Caco-2 (cell line): ENCODE data around the gene IRAK3. TPM values are rescaled to one million over a fixed set of nuclear protein-coding genes. Genes with fewer than 3 reads are reported as not detected.

Experiments
- BruUV-seq: library from RNA; stranded (reverse); fragments of 400-500 nt; replicated peaks from 2 replicates; lab custom pipeline; 2021; lab: Mats Ljungman, UMichigan
- CTCF ChIA-PET: fragments of 300-600 bp; sonication (Branson Sonifier 250); formaldehyde crosslinking; loops from one replicate; lab custom pipeline; 2022; ENCODE audit warnings: antibody characterized with exemption; lab: Charles Lee
- POLR2A ChIA-PET: fragments of 300-600 bp; sonication (Branson Sonifier 250); formaldehyde crosslinking; loops from one replicate; lab custom pipeline; 2022; ENCODE audit warnings: antibody characterized with exemption; lab: Charles Lee
- DNase-seq, 2 experiments: peaks; one replicate each; pipeline versions ENCODE4 v3.0.0 to v3.0.0-alpha.2; 2020 to 2022
- H3K27me3 ChIP-seq: replicated peaks from 2 replicates; pipeline ENCODE4 v1.6.0; 2011; ENCODE audit warnings: low read length; ENCODE audit not compliant: control insufficient read depth, insufficient read depth
- H3K36me3 ChIP-seq: 2 replicates; pipeline ENCODE4 v1.5.1; 2011; ENCODE audit warnings: low read length; ENCODE audit not compliant: control insufficient read depth, insufficient read depth
- H3K4me1 ChIP-seq: fragments of 250-450 bp; sonication (Bioruptor Pico); 2 replicates; pipeline ENCODE4 v1.5.1; 2020; ENCODE audit warnings: mild to moderate bottlenecking
- H3K4me3 ChIP-seq: 2 replicates; pipeline ENCODE4 v1.5.1; 2011; ENCODE audit warnings: low read depth, mild to moderate bottlenecking, control low read depth, low read length
- H3K9me3 ChIP-seq: fragments of 250-450 bp; sonication (Bioruptor Pico); 2 replicates; pipeline ENCODE4 v1.5.1; 2020; ENCODE audit warnings: mild to moderate bottlenecking, moderate library complexity
- H3K27ac Mint-ChIP-seq: one replicate; pipeline ENCODE4 v1.8.0; 2022; ENCODE audit warnings: mixed read lengths; ENCODE audit not compliant: unreplicated experiment
- H3K27me3 Mint-ChIP-seq: one replicate; pipeline ENCODE4 v1.8.0; 2022; ENCODE audit warnings: mixed read lengths; ENCODE audit not compliant: insufficient read depth, unreplicated experiment
- H3K36me3 Mint-ChIP-seq: one replicate; pipeline ENCODE4 v1.8.0; 2022; ENCODE audit warnings: mild to moderate bottlenecking, mixed read lengths; ENCODE audit not compliant: insufficient read depth, unreplicated experiment
- H3K4me1 Mint-ChIP-seq: one replicate; pipeline ENCODE4 v1.8.0; 2022; ENCODE audit warnings: low read depth, mixed read lengths; ENCODE audit not compliant: unreplicated experiment
- H3K4me3 Mint-ChIP-seq: one replicate; pipeline ENCODE4 v1.8.0; 2022; ENCODE audit warnings: mild to moderate bottlenecking, moderate library complexity, mixed read lengths; ENCODE audit not compliant: unreplicated experiment
- H3K9me3 Mint-ChIP-seq: one replicate; pipeline ENCODE4 v1.8.0; 2022; ENCODE audit warnings: mixed read lengths; ENCODE audit not compliant: unreplicated experiment
- CTCF ChIP-seq, 2 experiments: fragments of 200-600 bp in 1 of 2; IDR thresholded peaks; 1 replicate in 1 of 2; 2 replicates in 1 of 2; pipeline versions ENCODE4 v1.5.1 to v1.8.0; 2011 to 2022; ENCODE audit warnings: antibody characterized with exemption in 1 of 2, control low read depth in 1 of 2, inconsistent platforms in 1 of 2, low read depth in 1 of 2, low read length in 1 of 2, mild to moderate bottlenecking in 1 of 2, moderate library complexity in 1 of 2; ENCODE audit not compliant: insufficient read depth in 1 of 2, severe bottlenecking in 1 of 2, unreplicated experiment in 1 of 2
- intact Hi-C: fragments of 100-400 bp; cut with micrococcal nuclease; formaldehyde crosslinking; loops from one replicate; pipeline ENCODE4 v1.10.0; 2022; ENCODE audit not compliant: unreplicated experiment
- total RNA-seq: library from RNA; stranded (reverse); gene quantifications from 2 replicates; pipeline ENCODE4 v1.2.3, GENCODE V29; 2022

The IRAK3 gene
- total RNA-seq, 1 experiment from 2014 or later: not detected

DNA sequence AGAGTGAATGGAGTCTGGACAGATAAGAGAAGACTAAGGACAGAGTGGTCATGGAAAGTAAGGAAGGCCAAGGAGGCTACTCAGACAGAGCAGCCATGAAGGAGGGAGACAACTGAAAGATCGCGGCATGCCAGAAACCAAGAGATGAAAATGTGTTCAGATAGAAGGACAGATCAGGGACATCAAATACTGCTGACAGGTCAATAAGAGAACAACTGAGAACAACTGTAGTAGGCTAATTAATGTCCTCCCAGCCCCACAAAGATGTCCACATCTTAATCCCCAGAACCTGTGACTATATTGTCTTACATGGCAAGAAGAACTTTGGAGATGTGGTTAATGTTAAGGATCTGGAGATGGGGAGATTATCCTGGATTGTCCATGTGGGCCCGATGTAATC, 98.3 kb downstream of the IRAK3 start:
- BruUV-seq: no TSS peak
- Mint-ChIP-seq H3K4me3 (no peak overlapping the region), H3K27ac (no peak overlapping the region), H3K9me3 (peaks cover under 1% of the 10 kb centered on the region), H3K27me3 (peaks cover 14% of the 10 kb centered on the region), H3K4me1 (no peaks in the 10 kb centered on the region), H3K36me3 (no peaks in the 10 kb centered on the region)
- Histone ChIP-seq H3K4me1 (no peaks in the 10 kb centered on the region), H3K27me3 (no peaks in the 10 kb centered on the region), H3K36me3 (no peaks in the 10 kb centered on the region), H3K9me3 (no peaks in the 10 kb centered on the region), H3K4me3 (no peak overlapping the region)
- no peak for DNase-seq
- TF ChIP-seq CTCF (IDR thresholded peaks at IDR 0.05; ENCODE audit: insufficient read depth in 1 of 2, low read depth in 1 of 2, low read length in 1 of 2, severe bottlenecking in 1 of 2, unreplicated experiment in 1 of 2): no peak
- ChIA-PET POLR2A (no interaction called here), CTCF (no interaction called here)
- intact Hi-C loops: no loop called here

GRCh38 chr12:66288121-66288520, 99.1 kb downstream of the IRAK3 start:
- peaks cover 14% of the 10 kb centered on the region for H3K27me3 Mint-ChIP-seq
- no peak for DNase-seq
- H3K4me1 Mint-ChIP-seq: no peaks in the 10 kb centered on the region
- H3K9me3 Mint-ChIP-seq: no peaks in the 10 kb centered on the region
- Histone ChIP-seq H3K4me1 (no peaks in the 10 kb centered on the region), H3K36me3 (no peaks in the 10 kb centered on the region), H3K27me3 (no peaks in the 10 kb centered on the region), H3K9me3 (no peaks in the 10 kb centered on the region), H3K4me3 (no peak overlapping the region)
- no peak for TF ChIP-seq CTCF (IDR thresholded peaks at IDR 0.05; ENCODE audit: insufficient read depth in 1 of 2, low read depth in 1 of 2, low read length in 1 of 2, severe bottlenecking in 1 of 2, unreplicated experiment in 1 of 2)
- H3K27ac Mint-ChIP-seq: no peak overlapping the region
- POLR2A ChIA-PET: no interaction called here
- H3K36me3 Mint-ChIP-seq: no peaks in the 10 kb centered on the region
- BruUV-seq: no TSS peak
- CTCF ChIA-PET: no interaction called here
- intact Hi-C loops: no loop called here
- H3K4me3 Mint-ChIP-seq: no peak overlapping the region

GRCh38 chr12:66289485-66289884, 100.5 kb downstream of the IRAK3 start:
- Mint-ChIP-seq H3K27me3 (peaks cover 11% of the 10 kb centered on the region), H3K9me3 (no peaks in the 10 kb centered on the region), H3K27ac (no peak overlapping the region), H3K4me3 (no peak overlapping the region), H3K36me3 (no peaks in the 10 kb centered on the region), H3K4me1 (no peaks in the 10 kb centered on the region)
- Histone ChIP-seq H3K4me1 (no peaks in the 10 kb centered on the region), H3K27me3 (no peaks in the 10 kb centered on the region), H3K36me3 (no peaks in the 10 kb centered on the region), H3K9me3 (no peaks in the 10 kb centered on the region), H3K4me3 (no peak overlapping the region)
- intact Hi-C loops: no loop called here
- BruUV-seq: no TSS peak
- POLR2A ChIA-PET: no interaction called here
- CTCF ChIA-PET: no interaction called here
- DNase-seq: no peak
- TF ChIP-seq CTCF (IDR thresholded peaks at IDR 0.05; ENCODE audit: insufficient read depth in 1 of 2, low read depth in 1 of 2, low read length in 1 of 2, severe bottlenecking in 1 of 2, unreplicated experiment in 1 of 2): no peak
